HepG2 (cell line): ENCODE measurements around the gene GBX1. TPM values are rescaled to one million over a fixed set of nuclear protein-coding genes. Genes with fewer than 3 reads are reported as not detected.

Experiments used
- FLYWCH1 ChIP-seq: sonication (generic); formaldehyde crosslinking; IDR thresholded peaks from 2 replicates; pipeline ENCODE4 v1.8.1; 2023; ENCODE audit warnings: mild to moderate bottlenecking, missing genetic modification reagents
- FOXK1 ChIP-seq: sonication (generic); formaldehyde crosslinking; IDR thresholded peaks from 2 replicates; pipeline ENCODE4 v1.4.0; 2020; ENCODE audit warnings: low read depth, missing genetic modification reagents, borderline replicate concordance
- HNRNPUL1 ChIP-seq: fragments of 200-400 bp; formaldehyde crosslinking; IDR thresholded peaks from 2 replicates; pipeline ENCODE4 v1.6.1; 2017; ENCODE audit warnings: low read depth, mild to moderate bottlenecking, low read length, moderate library complexity
- KLF9 ChIP-seq: IDR thresholded peaks from 2 replicates; pipeline ENCODE4 v1.6.1; 2016; ENCODE audit warnings: low read depth
- NRL ChIP-seq: sonication (generic); formaldehyde crosslinking; IDR thresholded peaks from 2 replicates; pipeline ENCODE4 v1.5.0; 2020; ENCODE audit warnings: missing genetic modification reagents, mild to moderate bottlenecking, moderate library complexity, borderline replicate concordance
- RAD21 ChIP-seq: fragments of 450-650 bp; formaldehyde crosslinking; IDR thresholded peaks from 2 replicates; pipeline ENCODE4 v1.5.0; 2020; ENCODE audit warnings: mild to moderate bottlenecking
- RCOR2 ChIP-seq: IDR thresholded peaks from 2 replicates; pipeline ENCODE4 v1.6.1; 2016; ENCODE audit warnings: missing biosample characterization, missing genetic modification reagents
- RFX5 ChIP-seq: IDR thresholded peaks from 2 replicates; pipeline ENCODE4 v1.6.1; 2011; ENCODE audit warnings: low read depth, low read length, improper control_type of control experiment
- SRY ChIP-seq: sonication (generic); formaldehyde crosslinking; IDR thresholded peaks from 2 replicates; pipeline ENCODE4 v1.8.0; 2022; ENCODE audit warnings: mild to moderate bottlenecking, missing genetic modification reagents
- TEAD2 ChIP-seq: sonication (generic); formaldehyde crosslinking; IDR thresholded peaks from 2 replicates; pipeline ENCODE4 v1.9.0; 2021; ENCODE audit warnings: missing genetic modification reagents
- TIGD3 ChIP-seq: sonication (generic); formaldehyde crosslinking; IDR thresholded peaks from 2 replicates; pipeline ENCODE4 v1.5.1; 2020; ENCODE audit warnings: mild to moderate bottlenecking, missing genetic modification reagents, borderline replicate concordance
- TRIM24 ChIP-seq: sonication (generic); formaldehyde crosslinking; IDR thresholded peaks from 2 replicates; pipeline ENCODE4 v1.8.0; 2022; ENCODE audit warnings: mild to moderate bottlenecking, missing genetic modification reagents
- XRCC5 ChIP-seq: fragments of 200-400 bp; formaldehyde crosslinking; optimal IDR thresholded peaks from 2 replicates; pipeline ENCODE3; 2017; ENCODE audit warnings: mild to moderate bottlenecking, low read length
- ZBTB42 ChIP-seq: sonication (generic); formaldehyde crosslinking; IDR thresholded peaks from 2 replicates; pipeline ENCODE4 v1.5.0; 2020; ENCODE audit warnings: mild to moderate bottlenecking, missing genetic modification reagents
- ZNF317 ChIP-seq: sonication (generic); formaldehyde crosslinking; IDR thresholded peaks from 2 replicates; pipeline ENCODE4 v1.5.0; 2020; ENCODE audit warnings: mild to moderate bottlenecking, missing genetic modification reagents
- ZNF382 ChIP-seq: sonication (generic); formaldehyde crosslinking; IDR thresholded peaks from 2 replicates; pipeline ENCODE4 v1.5.0; 2020; ENCODE audit warnings: missing genetic modification reagents, mild to moderate bottlenecking, borderline replicate concordance
- ZNF552 ChIP-seq: sonication (generic); formaldehyde crosslinking; IDR thresholded peaks from 2 replicates; pipeline ENCODE4 v1.9.0; 2022; ENCODE audit warnings: missing genetic modification reagents, mild to moderate bottlenecking, borderline replicate concordance
- polyA plus RNA-seq, 8 experiments: library from polyadenylated mRNA; depleted of rRNA in 3 of 8; stranded (reverse) in 7 of 8; unstranded in 1 of 8; fragments of >200 nt; fragmentation: Illumina TruSeq in 4 of 8; extraction: Trizol in 4 of 8; gene quantifications; 2 replicates each; pipeline versions ENCODE4 v1.2.1 to v1.2.3, GENCODE V29; 2011 to 2016; ENCODE audit warnings: low read depth in 4 of 8, missing spikeins in 1 of 8, mixed read lengths in 1 of 8; ENCODE audit not compliant: insufficient read depth in 1 of 8
- total RNA-seq, 5 experiments: library from RNA; depleted of rRNA; stranded (reverse); fragments of >200 nt; fragmentation: Illumina TruSeq; extraction: Trizol; gene quantifications; 2 replicates each; pipeline ENCODE4 v1.2.3, GENCODE V29; 2016; ENCODE audit warnings: low read depth in 1 of 5
- TF ChIP-seq, protein P1 (sequence below): IDR thresholded peaks from 2 replicates; pipeline ENCODE4 v1.6.1; 2016; ENCODE audit warnings: low read depth, missing genetic modification reagents, missing compliant biosample characterization
- TF ChIP-seq, protein P2 (sequence below): sonication (generic); formaldehyde crosslinking; IDR thresholded peaks from 2 replicates; pipeline ENCODE4 v1.4.0; 2020; ENCODE audit warnings: missing genetic modification reagents, borderline replicate concordance

GBX1 gene
- total and polyA plus RNA-seq, 2 of the 13 experiments (the other 11 are each of a cell fraction or from before 2014, with no cell fraction given) = not detected

- TF ChIP-seq, protein P1, sequence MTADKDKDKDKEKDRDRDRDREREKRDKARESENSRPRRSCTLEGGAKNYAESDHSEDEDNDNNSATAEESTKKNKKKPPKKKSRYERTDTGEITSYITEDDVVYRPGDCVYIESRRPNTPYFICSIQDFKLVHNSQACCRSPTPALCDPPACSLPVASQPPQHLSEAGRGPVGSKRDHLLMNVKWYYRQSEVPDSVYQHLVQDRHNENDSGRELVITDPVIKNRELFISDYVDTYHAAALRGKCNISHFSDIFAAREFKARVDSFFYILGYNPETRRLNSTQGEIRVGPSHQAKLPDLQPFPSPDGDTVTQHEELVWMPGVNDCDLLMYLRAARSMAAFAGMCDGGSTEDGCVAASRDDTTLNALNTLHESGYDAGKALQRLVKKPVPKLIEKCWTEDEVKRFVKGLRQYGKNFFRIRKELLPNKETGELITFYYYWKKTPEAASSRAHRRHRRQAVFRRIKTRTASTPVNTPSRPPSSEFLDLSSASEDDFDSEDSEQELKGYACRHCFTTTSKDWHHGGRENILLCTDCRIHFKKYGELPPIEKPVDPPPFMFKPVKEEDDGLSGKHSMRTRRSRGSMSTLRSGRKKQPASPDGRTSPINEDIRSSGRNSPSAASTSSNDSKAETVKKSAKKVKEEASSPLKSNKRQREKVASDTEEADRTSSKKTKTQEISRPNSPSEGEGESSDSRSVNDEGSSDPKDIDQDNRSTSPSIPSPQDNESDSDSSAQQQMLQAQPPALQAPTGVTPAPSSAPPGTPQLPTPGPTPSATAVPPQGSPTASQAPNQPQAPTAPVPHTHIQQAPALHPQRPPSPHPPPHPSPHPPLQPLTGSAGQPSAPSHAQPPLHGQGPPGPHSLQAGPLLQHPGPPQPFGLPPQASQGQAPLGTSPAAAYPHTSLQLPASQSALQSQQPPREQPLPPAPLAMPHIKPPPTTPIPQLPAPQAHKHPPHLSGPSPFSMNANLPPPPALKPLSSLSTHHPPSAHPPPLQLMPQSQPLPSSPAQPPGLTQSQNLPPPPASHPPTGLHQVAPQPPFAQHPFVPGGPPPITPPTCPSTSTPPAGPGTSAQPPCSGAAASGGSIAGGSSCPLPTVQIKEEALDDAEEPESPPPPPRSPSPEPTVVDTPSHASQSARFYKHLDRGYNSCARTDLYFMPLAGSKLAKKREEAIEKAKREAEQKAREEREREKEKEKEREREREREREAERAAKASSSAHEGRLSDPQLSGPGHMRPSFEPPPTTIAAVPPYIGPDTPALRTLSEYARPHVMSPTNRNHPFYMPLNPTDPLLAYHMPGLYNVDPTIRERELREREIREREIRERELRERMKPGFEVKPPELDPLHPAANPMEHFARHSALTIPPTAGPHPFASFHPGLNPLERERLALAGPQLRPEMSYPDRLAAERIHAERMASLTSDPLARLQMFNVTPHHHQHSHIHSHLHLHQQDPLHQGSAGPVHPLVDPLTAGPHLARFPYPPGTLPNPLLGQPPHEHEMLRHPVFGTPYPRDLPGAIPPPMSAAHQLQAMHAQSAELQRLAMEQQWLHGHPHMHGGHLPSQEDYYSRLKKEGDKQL (CRISPR knock-in tag) = no peak
- TF ChIP-seq XRCC5 = peak; percentile 53
- no peak for TF ChIP-seq TIGD3 (CRISPR knock-in tag)
- no peak for TF ChIP-seq TRIM24 (CRISPR knock-in tag)
- no peak for TF ChIP-seq HNRNPUL1
- TF ChIP-seq TEAD2 = no peak
- TF ChIP-seq ZNF552 (CRISPR knock-in tag) = no peak
- no peak for TF ChIP-seq RFX5
- no peak for TF ChIP-seq ZBTB42
- no peak for TF ChIP-seq FLYWCH1 (CRISPR knock-in tag)
- no peak for TF ChIP-seq ZNF317 (CRISPR knock-in tag)
- no peak for TF ChIP-seq ZNF382
- TF ChIP-seq, protein P2, sequence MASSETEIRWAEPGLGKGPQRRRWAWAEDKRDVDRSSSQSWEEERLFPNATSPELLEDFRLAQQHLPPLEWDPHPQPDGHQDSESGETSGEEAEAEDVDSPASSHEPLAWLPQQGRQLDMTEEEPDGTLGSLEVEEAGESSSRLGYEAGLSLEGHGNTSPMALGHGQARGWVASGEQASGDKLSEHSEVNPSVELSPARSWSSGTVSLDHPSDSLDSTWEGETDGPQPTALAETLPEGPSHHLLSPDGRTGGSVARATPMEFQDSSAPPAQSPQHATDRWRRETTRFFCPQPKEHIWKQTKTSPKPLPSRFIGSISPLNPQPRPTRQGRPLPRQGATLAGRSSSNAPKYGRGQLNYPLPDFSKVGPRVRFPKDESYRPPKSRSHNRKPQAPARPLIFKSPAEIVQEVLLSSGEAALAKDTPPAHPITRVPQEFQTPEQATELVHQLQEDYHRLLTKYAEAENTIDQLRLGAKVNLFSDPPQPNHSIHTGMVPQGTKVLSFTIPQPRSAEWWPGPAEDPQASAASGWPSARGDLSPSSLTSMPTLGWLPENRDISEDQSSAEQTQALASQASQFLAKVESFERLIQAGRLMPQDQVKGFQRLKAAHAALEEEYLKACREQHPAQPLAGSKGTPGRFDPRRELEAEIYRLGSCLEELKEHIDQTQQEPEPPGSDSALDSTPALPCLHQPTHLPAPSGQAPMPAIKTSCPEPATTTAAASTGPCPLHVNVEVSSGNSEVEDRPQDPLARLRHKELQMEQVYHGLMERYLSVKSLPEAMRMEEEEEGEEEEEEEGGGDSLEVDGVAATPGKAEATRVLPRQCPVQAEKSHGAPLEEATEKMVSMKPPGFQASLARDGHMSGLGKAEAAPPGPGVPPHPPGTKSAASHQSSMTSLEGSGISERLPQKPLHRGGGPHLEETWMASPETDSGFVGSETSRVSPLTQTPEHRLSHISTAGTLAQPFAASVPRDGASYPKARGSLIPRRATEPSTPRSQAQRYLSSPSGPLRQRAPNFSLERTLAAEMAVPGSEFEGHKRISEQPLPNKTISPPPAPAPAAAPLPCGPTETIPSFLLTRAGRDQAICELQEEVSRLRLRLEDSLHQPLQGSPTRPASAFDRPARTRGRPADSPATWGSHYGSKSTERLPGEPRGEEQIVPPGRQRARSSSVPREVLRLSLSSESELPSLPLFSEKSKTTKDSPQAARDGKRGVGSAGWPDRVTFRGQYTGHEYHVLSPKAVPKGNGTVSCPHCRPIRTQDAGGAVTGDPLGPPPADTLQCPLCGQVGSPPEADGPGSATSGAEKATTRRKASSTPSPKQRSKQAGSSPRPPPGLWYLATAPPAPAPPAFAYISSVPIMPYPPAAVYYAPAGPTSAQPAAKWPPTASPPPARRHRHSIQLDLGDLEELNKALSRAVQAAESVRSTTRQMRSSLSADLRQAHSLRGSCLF (CRISPR knock-in tag) = no peak
- no peak for TF ChIP-seq NRL (CRISPR knock-in tag)
- TF ChIP-seq RAD21 (CRISPR knock-in tag) = peak; percentile 38; the same call in 1 of the 2 replicates
- TF ChIP-seq FOXK1 (CRISPR knock-in tag) = no peak
- TF ChIP-seq KLF9 = no peak
- TF ChIP-seq SRY = no peak
- TF ChIP-seq RCOR2 (CRISPR knock-in tag) = no peak
Observed at GRCh38 chr7:151168003-151168786, 701 bp upstream of the GBX1 start (continued).
